GM18870 (cell line): ENCODE results near the gene YIF1A.
"Not testable (repeated sequence)": the region's sequence is repeated elsewhere in the genome, so short reads cannot be mapped to it uniquely, and the experiment has no call there.

Experiments used
- ATAC-seq: cut with Tn5 transposase; IDR thresholded peaks from one replicate; pipeline ENCODE4 v1.9.1; 2021; ENCODE audit warnings: moderate library complexity; ENCODE audit not compliant: unreplicated experiment

Gene YIF1A

GRCh38 chr11:66287211-66287888, 1.6 kb downstream of the YIF1A start:
- ATAC-seq, result no peak

GRCh38 chr11:66286699-66287098, 2.2 kb downstream of the YIF1A start:
- no peak for ATAC-seq

GRCh38 chr11:66285250-66285947, 3.5 kb downstream of the YIF1A start:
- no peak for ATAC-seq

- ATAC-seq, result no peak
These were observed 4.3 kb downstream of the YIF1A start for GRCh38 chr11:66284526-66285078.

- no peak for ATAC-seq
These were observed 5.4 kb downstream of the YIF1A start for GRCh38 chr11:66283461-66284105.

GRCh38 chr11:66282468-66283455, 6.2 kb downstream of the YIF1A start:
- ATAC-seq, result peak; percentile 67

- no peak for ATAC-seq
These were observed 7.0 kb downstream of the YIF1A start for GRCh38 chr11:66281776-66282467.

GRCh38 chr11:66281001-66281400, 7.9 kb downstream of the YIF1A start:
- ATAC-seq, result no peak

GRCh38 chr11:66280428-66280827, 8.5 kb downstream of the YIF1A start:
- ATAC-seq, result no peak

GRCh38 chr11:66279092-66279734, 9.7 kb downstream of the YIF1A start:
- no peak for ATAC-seq

- no peak for ATAC-seq
These were observed 10.4 kb downstream of the YIF1A start for GRCh38 chr11:66278363-66279091.

- no peak for ATAC-seq
These were observed 11.2 kb downstream of the YIF1A start, which contains the start of gene CNIH2 for GRCh38 chr11:66277471-66278362. Gene CNIH2 (plus strand): TSS chr11:66278175. CDS start chr11:66278457, 282 bp downstream.

- not testable (repeated sequence) for ATAC-seq
These were observed 11.9 kb downstream of the YIF1A start for GRCh38 chr11:66277064-66277463.

- ATAC-seq, result not testable (repeated sequence)
These were observed 12.3 kb downstream of the YIF1A start for GRCh38 chr11:66276619-66277018.

- ATAC-seq, result no peak
These were observed 12.8 kb downstream of the YIF1A start for GRCh38 chr11:66275984-66276612.

GRCh38 chr11:66275396-66275795, 13.5 kb downstream of the YIF1A start:
- no peak for ATAC-seq

GRCh38 chr11:66274219-66274618, 14.7 kb downstream of the YIF1A start:
- no peak for ATAC-seq
